GM12878 (cell line): ENCODE measurements around the gene BMPR2.

ENCODE experiments used
- CBX3 ChIP-seq: fragments of 200-600 bp; sonication (generic); IDR thresholded peaks from 2 replicates; pipeline ENCODE4 v1.6.1; 2016; ENCODE audit warnings: low read depth, borderline replicate concordance
- CTCF ChIP-seq, 3 experiments: IDR thresholded peaks in 2 of 3; conservative IDR thresholded peaks in 1 of 3; 2 replicates each; pipeline ENCODE4 v1.5.1; 2011; ENCODE audit warnings: low read depth in 3 of 3, low read length in 3 of 3, mild to moderate bottlenecking in 3 of 3, control low read depth in 2 of 3, moderate library complexity in 2 of 3, inconsistent platforms in 1 of 3, mixed read lengths in 1 of 3; ENCODE audit not compliant: control insufficient read depth in 2 of 3, insufficient read depth in 1 of 3; ENCODE audit errors: extremely low read depth in 1 of 3
- EP300 ChIP-seq, 2 experiments: fragments of 150-350 bp in 1 of 2; IDR thresholded peaks; 2 replicates each; pipeline ENCODE4 v1.6.1; 2011 to 2012; ENCODE audit warnings: low read depth in 2 of 2, low read length in 2 of 2, borderline replicate concordance in 1 of 2, improper control_type of control experiment in 1 of 2, inconsistent platforms in 1 of 2; ENCODE audit not compliant: control insufficient read depth in 1 of 2
- NFYA ChIP-seq: IDR thresholded peaks from 2 replicates; pipeline ENCODE4 v1.6.1; 2011; ENCODE audit warnings: low read depth, mild to moderate bottlenecking, low read length, improper control_type of control experiment, borderline replicate concordance
- NR2C1 ChIP-seq: fragments of 450-650 bp; IDR thresholded peaks from 2 replicates; pipeline ENCODE4 v1.6.1; 2017; ENCODE audit warnings: antibody characterized with exemption, mild to moderate bottlenecking, moderate library complexity
- NR2C2 ChIP-seq: IDR thresholded peaks from 2 replicates; pipeline ENCODE4 v1.6.1; 2011; ENCODE audit warnings: borderline replicate concordance, low read depth; ENCODE audit not compliant: control insufficient read depth, insufficient read length
- REST ChIP-seq: IDR thresholded peaks from 2 replicates; pipeline ENCODE4 v1.6.1; 2012; ENCODE audit warnings: mild to moderate bottlenecking, low read depth, low read length

GRCh38 chr2:202542142-202542541 is 166.0 kb downstream of the BMPR2 start:
- TF ChIP-seq EP300 (IDR thresholded peaks at IDR 0.05; ENCODE audit: borderline replicate concordance in 1 of 2, control insufficient read depth in 1 of 2, low read depth in 2 of 2, low read length in 2 of 2) (no peak), CBX3 (no peak), CTCF (IDR thresholded peaks at IDR 0.05 in 2 of 3, conservative IDR thresholded peaks at IDR 0.05 in 1 of 3; ENCODE audit: control insufficient read depth in 2 of 3, extremely low read depth in 1 of 3, insufficient read depth in 1 of 3, low read depth in 3 of 3, low read length in 3 of 3) (no peak), REST (no peak), NFYA (no peak), NR2C2 (no peak), NR2C1 (no peak)
